HG03196 (cell line): Measurements from ENCODE around the gene TMC5.
"Not testable (repeated sequence)": the region's sequence is repeated elsewhere in the genome, so short reads cannot be mapped to it uniquely, and the experiment has no call there.

Experiments used
- ATAC-seq: cut with Tn5 transposase; IDR thresholded peaks from one replicate; pipeline ENCODE4 v1.9.1; 2021; ENCODE audit not compliant: unreplicated experiment

The TMC5 gene

DNA sequence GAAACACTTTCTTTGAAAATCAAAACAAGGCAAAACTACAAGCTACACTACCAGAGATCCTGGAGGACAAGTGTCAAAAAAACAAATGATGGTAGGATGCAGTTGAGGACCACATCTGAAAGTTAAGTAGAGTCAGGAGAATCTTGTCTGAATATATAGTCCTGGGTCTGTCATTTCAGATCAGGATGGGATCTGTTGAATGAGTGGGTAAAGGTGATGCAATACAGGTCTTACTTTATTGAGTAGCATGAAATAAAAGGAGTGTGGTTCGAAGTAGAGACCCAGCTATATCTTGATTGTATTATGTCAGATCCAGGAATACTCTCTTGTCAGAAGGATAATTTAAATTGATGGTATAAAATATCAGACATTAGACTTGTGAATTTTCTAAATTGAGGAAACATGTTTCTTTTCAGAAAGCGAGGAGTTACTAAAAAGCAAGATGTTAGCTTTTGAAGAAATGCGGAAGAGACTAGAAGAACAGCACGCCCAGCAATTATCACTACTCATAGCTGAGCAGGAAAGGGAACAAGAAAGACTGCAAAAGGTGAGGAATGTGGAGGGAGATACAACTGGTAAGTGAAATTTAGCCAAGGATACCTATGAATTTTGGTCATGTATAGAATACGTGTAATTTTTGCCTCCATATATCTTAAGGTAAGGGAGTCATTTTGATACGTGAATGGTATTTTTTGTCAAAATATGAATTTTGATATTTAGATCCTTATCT lies 122.7 kb downstream of the TMC5 start:
- no peak for ATAC-seq

DNA sequence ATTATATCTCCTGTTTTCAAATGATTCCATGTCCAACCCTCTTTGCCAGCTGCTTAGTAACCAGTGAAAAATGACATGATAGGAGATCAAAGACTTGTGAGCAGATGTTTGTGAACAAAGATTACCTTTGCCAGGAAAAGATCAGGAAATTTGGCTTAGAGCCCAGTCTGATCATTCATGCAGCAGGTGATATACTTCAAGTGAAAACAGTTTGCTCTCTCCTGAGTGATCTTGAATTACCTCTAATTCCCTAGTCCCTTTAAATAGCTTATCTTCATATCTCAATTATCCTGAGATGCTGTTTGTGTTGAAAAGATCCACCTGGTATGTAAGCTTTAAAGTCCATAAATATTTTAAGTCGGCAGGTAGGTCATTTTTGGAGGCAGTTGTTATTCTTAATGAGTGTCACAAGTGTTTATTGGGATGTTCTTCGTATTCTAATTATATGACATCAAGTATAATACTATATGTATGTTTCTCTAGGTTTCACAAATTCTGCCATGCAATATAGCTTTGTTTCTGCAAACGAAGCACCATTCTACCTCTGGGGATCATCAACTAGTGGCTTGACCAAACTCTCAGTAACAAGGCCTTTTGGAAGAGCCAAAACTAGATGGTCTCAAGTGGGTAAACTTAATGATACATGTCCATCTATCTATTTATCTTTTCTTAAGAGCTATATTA lies 124.6 kb downstream of the TMC5 start:
- ATAC-seq: no peak

DNA sequence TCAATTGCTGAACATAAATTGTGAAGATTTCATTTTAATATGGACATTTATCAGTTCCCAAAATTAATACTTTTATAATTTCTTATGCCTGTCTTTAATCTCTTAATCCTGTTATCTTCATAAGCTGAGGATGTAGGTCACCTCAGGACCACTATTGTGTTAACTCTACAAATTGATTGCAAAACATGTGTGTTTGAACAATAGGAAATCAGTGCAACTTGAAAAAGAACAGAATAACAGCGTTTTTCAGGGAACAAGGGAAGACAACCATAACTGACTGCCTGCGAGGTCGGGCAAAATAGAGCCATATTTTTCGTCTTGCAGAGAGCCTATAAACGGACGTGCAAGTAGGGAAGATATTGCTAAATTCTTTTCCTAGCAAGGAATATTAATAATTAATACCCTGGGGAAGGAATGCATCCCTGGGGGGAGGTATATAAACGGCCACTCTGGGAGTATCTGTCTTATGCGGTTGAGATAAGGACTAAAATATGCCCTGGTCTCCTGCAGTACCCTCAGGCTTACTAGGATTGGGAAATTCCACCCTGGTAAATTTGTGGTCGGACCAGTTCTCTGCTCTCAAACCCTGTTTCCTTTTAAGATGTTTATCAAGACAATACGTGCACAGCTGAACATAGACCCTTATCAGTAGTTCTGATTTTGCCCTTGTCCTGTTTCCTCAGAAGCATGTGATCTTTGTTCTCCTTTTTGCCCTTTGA lies 125.8 kb downstream of the TMC5 start:
- not testable (repeated sequence) for ATAC-seq

DNA sequence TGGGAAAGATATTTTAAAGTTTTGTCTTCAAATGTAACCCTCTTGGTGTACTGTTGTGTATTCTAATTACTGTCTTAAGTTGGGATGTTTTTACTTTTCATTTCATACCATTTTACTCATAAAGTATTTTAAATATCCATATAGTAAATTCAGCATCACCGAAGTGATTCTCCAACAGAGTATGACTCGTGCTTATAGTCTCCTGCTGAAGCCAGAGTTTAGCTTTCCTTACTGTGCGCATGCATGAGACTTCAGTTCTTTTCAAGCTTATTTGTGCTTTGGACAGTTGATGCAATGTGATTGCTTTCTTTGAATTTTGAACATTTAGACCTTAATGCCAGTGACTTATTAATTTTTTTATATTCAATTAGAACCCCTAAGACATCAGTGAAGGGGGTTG lies 130.5 kb downstream of the TMC5 start:
- ATAC-seq: no peak
